GM21619 (cell line): ENCODE measurements around the gene IGSF9B.

ENCODE experiments used
- ATAC-seq: cut with Tn5 transposase; IDR thresholded peaks from one replicate; pipeline ENCODE4 v1.9.1; 2021; ENCODE audit not compliant: unreplicated experiment

IGSF9B gene

GRCh38 chr11:133938166-133938565, 18.6 kb downstream of the IGSF9B start:
- no peak for ATAC-seq

- no peak for ATAC-seq
Measured at GRCh38 chr11:133937468-133937867, 19.3 kb downstream of the IGSF9B start.

- no peak for ATAC-seq
Measured at GRCh38 chr11:133937015-133937414, 19.8 kb downstream of the IGSF9B start.

DNA sequence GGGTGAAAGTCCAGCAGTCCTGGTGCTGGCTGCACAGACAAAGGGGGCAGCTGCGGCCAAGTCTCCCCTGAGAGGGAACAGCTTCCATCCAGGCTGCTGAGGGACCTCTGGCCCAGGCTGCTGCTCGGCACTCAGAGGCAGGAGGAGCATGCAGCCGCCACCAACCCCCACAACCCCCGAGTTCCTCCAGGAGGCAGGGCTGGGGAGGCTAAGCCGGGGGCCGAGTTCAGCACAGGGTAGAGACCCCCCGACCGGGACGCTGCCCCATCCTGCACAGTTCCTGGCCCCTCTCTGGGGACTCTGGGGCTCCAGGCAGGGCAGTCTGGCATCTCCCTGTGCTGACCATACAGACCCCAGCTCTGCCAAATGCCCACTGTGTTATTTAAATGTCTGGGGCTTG, 20.2 kb downstream of the IGSF9B start:
- ATAC-seq = no peak

- no peak for ATAC-seq
Measured at GRCh38 chr11:133936136-133936535, 20.6 kb downstream of the IGSF9B start.

DNA sequence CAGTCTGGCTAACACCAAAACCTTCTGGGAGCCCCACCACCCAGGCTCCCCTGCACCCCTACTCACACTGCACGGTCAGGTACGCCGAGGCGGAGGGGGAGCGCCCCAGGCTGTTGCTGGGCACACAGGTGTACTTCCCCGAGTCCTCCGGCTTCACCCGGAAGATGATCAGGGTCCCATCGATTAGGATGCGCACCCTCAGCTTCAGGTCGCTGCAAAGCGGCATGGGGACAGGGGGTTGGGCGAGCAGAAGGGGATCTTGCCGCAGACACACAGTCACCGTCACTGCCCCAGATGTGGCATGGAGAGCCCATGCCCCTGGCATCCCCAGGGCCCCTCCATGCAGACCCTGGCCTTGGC, 21.2 kb downstream of the IGSF9B start:
- no peak for ATAC-seq

- no peak for ATAC-seq
Measured at GRCh38 chr11:133934599-133935550, 21.9 kb downstream of the IGSF9B start.

GRCh38 chr11:133934096-133934495, 22.7 kb downstream of the IGSF9B start:
- no peak for ATAC-seq

- ATAC-seq = no peak
Measured at GRCh38 chr11:133931449-133932060, 25.2 kb downstream of the IGSF9B start.

DNA sequence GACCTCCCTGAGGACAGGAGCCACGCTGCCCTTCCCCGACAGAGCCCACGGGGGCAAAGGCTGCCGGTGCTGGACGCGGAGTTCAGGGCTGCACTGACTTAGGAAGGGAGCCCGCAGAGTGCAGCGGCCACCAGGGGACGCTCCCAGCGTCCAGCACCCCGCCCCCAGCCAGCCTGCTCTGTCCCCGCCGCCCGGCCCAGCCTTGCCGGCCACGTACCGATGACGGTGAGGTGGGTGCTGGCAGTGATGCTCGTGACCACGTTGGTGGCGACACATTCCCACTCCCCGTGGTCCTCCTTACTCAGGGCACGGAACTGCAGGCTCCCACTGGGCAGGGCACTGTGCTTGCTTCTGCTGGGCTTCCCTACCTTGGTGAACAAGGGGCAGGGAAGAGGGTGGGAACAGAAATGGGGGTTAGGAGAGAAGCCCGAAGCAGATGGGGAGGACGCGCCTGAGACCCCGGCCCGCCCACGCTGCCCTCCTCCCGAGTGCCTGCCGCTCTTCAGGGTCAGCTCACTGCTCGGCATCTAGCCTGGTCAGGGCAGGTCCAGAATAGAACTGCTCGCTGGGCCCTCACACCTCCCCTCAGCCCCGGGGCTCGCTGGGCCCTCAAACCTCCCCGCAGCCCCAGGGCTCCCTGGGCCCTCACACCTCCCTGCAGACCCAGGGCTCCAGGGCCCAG, 25.9 kb downstream of the IGSF9B start:
- ATAC-seq = no peak

- no peak for ATAC-seq
Measured at GRCh38 chr11:133930053-133930766, 26.6 kb downstream of the IGSF9B start.

DNA sequence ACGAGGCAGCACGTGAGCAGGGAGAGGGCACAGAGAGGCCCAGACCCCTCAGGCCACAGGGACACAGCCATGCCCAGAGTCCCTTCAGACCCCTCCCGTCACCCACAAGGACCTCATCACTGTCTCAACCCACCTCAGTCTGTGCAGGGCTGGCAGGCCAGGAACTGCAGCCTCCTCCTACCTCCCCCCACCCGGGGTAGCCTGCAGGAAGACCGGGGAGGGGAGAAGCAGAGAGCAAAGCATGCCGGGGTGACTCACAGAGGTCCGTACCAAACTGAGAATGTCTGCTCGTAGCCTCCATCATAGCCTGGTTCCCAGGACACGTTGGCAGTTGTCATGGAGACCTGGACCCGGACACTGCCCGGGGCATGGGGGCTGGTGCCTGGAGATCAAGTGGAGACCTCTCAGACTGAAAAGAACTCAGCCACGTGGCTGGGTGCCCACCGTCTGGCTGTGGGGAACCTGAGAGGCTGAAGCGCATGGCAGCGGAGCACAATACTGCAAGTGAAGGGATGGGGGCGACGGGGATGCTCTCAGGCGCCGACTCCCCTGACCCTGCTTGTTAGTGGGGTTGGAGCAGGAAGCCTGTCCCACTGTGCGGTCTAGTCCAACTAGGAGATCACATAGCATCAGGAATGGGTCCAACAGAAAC, 27.2 kb downstream of the IGSF9B start:
- ATAC-seq = no peak

DNA sequence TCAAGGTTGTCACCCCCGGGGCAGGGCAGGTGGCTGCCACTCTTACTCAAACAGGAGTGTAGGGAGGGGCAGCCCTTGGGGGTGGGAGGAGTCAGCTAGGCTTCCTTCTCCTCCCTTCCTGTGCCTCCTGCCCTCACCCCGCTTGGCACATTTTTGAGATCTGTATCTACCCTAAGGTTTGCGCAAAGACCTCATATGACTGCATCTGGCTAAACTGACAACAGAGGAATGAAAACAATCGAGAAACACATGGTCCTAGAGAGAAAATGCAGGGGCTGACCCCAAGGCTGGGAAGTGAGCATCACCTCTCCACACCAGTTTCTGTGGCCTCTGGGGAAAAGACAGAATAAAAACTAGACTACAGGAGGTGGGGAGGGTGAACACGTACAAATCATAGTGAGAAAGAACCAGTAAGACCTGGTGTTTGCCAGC, 28.1 kb downstream of the IGSF9B start:
- ATAC-seq = peak; percentile 71

GRCh38 chr11:133927690-133928627, 28.8 kb downstream of the IGSF9B start:
- ATAC-seq = peak; percentile 75

DNA sequence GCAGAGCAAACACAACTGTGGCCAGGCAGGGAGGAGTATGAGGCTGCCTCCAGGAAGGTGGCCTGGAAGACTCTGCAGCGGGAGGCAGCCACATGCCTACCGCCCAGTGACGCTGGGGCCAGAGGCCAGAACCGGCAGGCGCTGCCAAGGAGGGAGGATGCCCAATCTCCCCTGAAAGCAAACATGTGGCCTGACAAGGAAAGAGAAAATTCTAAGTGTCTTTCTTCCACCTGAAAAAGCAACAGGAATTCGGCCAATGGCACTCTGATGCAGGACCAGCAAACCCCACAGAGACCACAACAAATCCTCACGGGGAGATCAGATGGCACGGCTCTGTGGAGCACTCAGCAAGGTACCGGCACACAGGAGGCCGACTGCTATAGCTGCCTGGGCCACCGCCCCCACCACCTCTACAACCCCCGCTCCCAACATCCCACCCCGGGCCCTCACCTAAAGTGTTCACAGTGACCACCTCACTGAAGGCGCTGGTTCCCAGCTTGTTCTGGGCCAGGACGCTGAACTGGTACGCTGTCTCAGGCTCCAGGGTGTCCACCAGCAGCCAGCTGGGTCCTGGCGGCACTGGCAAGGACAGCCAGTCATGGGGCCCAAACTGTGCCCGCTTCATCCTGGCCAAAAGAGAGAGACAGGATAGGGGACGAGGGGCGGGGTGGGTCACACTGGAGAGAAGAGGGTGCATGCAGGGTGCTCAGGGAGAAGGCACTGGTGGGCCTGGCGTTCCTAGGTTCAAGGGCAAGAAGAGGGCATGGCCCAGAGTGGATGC, 30.1 kb downstream of the IGSF9B start:
- ATAC-seq = no peak

- no peak for ATAC-seq
Measured at GRCh38 chr11:133925756-133926155, 31.0 kb downstream of the IGSF9B start.

DNA sequence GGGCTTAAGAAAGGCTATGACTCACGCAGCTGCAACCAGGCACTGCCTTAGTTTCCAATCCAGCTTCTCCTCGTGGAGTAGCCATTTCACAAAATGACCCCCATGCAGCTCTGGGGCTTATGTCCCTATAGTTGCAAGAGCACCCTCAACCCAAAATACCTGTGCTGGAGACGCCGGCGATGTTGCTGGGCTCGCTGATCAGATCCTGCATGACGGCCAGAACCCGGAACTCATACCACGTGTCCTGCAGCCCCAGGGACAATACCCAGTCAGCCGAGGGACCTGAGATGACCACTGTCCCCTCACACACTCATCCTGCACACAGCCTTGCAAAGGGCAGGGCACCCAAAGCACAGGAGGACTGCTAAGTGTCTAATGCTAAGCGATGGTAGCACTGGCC, 32.1 kb downstream of the IGSF9B start:
- ATAC-seq = no peak

DNA sequence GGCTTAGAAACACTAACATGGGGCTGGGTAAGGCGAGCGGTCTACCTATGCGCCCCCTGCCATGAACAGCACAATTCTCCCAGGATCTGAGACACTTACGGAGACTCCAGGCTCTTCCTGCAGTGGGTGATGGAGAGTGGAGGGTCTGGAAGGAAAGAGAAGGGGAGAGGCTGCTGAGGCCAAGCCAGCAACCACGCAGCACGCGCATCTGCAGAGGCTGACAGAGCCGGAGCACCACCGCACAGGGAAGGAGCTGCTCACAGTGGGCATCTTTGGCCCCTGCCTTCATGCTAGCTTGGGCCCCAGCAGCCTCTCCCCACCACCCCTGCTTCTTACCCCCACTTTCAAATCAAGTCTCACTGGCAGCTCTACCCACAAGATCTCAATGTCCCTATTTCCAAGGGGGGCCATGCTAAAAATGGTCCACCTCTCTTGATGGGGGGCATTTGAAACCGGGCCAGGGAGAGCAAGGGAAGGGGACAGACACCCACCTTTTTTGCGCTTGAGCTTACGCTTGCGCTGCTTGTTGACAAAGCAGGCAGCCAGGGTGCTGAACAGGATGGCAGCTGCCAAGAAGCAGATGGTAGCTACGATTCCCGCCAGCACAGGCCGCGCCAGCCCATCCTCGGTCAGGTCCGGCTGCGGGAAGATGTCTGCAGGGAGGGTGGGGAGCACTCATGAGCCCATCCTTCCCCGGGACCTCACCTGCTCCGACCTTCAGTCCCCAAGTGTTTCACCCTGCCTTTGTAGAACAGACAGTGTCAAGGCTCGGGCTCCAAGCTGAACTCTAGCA, 34.5 kb downstream of the IGSF9B start:
- ATAC-seq = no peak
